Endothelial cell (in vitro differentiated cells): ENCODE measurements around the gene TSPAN2. TPM values are rescaled to one million over a fixed set of nuclear protein-coding genes. Genes with fewer than 3 reads are reported as not detected.

ENCODE experiments used
- DNase-seq: peaks from one replicate; pipeline ENCODE4 v3.0.0; 2021; ENCODE audit warnings: low spot score
- H3K27ac Mint-ChIP-seq: one replicate; pipeline ENCODE4 v1.8.0; 2021; ENCODE audit warnings: mixed read lengths, inconsistent platforms; ENCODE audit not compliant: unreplicated experiment
- H3K27me3 Mint-ChIP-seq: one replicate; pipeline ENCODE4 v1.8.0; 2021; ENCODE audit warnings: mild to moderate bottlenecking, moderate library complexity, mixed read lengths, inconsistent platforms; ENCODE audit not compliant: unreplicated experiment
- H3K36me3 Mint-ChIP-seq: one replicate; pipeline ENCODE4 v1.8.0; 2021; ENCODE audit warnings: mild to moderate bottlenecking, low read depth, mixed read lengths, inconsistent platforms; ENCODE audit not compliant: unreplicated experiment
- H3K4me1 Mint-ChIP-seq: one replicate; pipeline ENCODE4 v1.8.0; 2021; ENCODE audit warnings: mild to moderate bottlenecking, mixed read lengths, inconsistent platforms; ENCODE audit not compliant: unreplicated experiment
- H3K4me3 Mint-ChIP-seq: one replicate; pipeline ENCODE4 v1.8.0; 2021; ENCODE audit warnings: mild to moderate bottlenecking, mixed read lengths, inconsistent platforms; ENCODE audit not compliant: unreplicated experiment
- H3K9me3 Mint-ChIP-seq: one replicate; pipeline ENCODE4 v1.8.0; 2021; ENCODE audit warnings: mixed read lengths, inconsistent platforms; ENCODE audit not compliant: unreplicated experiment
- total RNA-seq: library from RNA; stranded (reverse); fragmentation: NEBNext Ultra II Directional; extraction: Animal tissue kit (Norgen Biotek cat#: 25700); gene quantifications from one replicate; pipeline ENCODE4 v1.2.1, GENCODE V29; 2021; ENCODE audit not compliant: unreplicated experiment
- TF ChIP-seq, protein P1 (sequence below): fragments of 200-600 bp; sonication (generic); IDR thresholded peaks from one replicate; pipeline ENCODE4 v1.5.0; 2021; ENCODE audit warnings: antibody characterized with exemption; ENCODE audit not compliant: unreplicated experiment

The TSPAN2 gene
- total RNA-seq, 1 donor from 2014 or later, result 57.9 TPM

DNA sequence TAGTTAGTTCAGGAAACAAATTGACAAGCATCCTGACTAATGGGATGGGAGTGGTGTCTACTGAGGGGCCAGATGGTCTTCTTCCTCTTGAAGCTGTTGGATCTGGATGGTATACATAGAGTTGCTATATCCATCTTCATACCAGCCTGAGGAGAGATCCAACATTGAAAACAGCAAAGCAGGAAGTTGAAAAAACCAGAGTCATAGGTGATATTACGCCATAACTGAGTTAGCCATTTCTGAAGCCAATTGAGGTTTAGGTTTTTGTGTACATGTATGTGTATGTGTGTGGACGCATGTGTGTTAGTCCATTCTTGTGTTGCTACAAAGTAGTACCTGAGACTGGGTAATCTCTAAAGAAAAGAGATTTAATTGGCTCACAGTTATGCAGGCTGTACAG is 2.3 kb upstream of the TSPAN2 start:
- Mint-ChIP-seq H3K36me3 (no peaks in the 10 kb centered on the region), H3K9me3 (no peaks in the 10 kb centered on the region), H3K27ac (no peak overlapping the region), H3K27me3 (no peaks in the 10 kb centered on the region), H3K4me1 (peaks cover 24% of the 10 kb centered on the region), H3K4me3 (no peak overlapping the region)
- TF ChIP-seq, protein P1, sequence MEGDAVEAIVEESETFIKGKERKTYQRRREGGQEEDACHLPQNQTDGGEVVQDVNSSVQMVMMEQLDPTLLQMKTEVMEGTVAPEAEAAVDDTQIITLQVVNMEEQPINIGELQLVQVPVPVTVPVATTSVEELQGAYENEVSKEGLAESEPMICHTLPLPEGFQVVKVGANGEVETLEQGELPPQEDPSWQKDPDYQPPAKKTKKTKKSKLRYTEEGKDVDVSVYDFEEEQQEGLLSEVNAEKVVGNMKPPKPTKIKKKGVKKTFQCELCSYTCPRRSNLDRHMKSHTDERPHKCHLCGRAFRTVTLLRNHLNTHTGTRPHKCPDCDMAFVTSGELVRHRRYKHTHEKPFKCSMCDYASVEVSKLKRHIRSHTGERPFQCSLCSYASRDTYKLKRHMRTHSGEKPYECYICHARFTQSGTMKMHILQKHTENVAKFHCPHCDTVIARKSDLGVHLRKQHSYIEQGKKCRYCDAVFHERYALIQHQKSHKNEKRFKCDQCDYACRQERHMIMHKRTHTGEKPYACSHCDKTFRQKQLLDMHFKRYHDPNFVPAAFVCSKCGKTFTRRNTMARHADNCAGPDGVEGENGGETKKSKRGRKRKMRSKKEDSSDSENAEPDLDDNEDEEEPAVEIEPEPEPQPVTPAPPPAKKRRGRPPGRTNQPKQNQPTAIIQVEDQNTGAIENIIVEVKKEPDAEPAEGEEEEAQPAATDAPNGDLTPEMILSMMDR, result no peak
- no peak for DNase-seq

DNA sequence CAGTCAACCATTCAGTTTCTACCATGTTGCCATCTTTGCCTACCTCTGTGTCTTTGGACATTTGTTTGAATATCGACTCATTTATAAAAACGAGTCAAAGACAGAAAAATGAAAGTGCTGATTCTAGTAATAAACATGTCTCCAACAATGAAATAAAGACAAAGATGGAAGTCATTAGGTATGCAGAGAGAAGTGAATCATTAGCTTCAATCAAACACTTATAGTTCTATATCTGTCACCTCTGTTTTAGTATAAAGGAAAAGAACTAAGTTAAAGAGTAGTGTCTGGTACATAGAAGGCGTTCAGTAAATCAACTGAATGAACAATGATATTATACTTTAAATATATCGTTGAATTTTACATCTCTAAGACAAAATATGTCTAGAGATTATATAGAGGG is 1.7 kb upstream of the TSPAN2 start:
- TF ChIP-seq, protein P1, result no peak
- H3K27me3 Mint-ChIP-seq, result no peaks in the 10 kb centered on the region
- H3K4me3 Mint-ChIP-seq, result peak overlapping the region; percentile 52
- no peak for DNase-seq
- H3K27ac Mint-ChIP-seq, result no peak overlapping the region
- H3K36me3 Mint-ChIP-seq, result no peaks in the 10 kb centered on the region
- peaks cover 28% of the 10 kb centered on the region for H3K4me1 Mint-ChIP-seq
- no peaks in the 10 kb centered on the region for H3K9me3 Mint-ChIP-seq

DNA sequence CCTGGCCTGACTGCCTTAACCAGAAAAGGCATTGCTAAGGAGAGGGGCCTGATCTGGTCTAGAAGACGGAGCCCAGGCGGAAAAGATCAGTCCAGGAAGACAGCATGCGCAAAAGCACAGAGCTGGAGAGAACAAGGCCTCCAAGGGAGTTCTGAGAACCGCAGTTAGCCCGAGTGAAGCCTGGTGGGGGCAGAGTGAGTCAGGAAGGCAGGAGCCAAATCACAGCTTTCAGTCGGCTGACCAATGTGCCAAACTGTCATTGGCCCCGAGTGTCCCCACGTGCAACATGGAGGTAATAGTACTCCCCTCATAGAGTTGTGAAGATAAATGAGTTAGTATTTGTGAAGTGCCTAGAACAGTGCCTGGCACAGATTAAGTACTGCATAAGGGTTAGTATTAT is 1.2 kb upstream of the TSPAN2 start:
- H3K9me3 Mint-ChIP-seq, result no peaks in the 10 kb centered on the region
- no peaks in the 10 kb centered on the region for H3K36me3 Mint-ChIP-seq
- TF ChIP-seq, protein P1, result no peak
- no peak for DNase-seq
- H3K4me1 Mint-ChIP-seq, result peaks cover 32% of the 10 kb centered on the region
- peak overlapping the region; percentile 92 for H3K4me3 Mint-ChIP-seq
- peak overlapping the region; percentile 89 for H3K27ac Mint-ChIP-seq
- H3K27me3 Mint-ChIP-seq, result no peaks in the 10 kb centered on the region

DNA sequence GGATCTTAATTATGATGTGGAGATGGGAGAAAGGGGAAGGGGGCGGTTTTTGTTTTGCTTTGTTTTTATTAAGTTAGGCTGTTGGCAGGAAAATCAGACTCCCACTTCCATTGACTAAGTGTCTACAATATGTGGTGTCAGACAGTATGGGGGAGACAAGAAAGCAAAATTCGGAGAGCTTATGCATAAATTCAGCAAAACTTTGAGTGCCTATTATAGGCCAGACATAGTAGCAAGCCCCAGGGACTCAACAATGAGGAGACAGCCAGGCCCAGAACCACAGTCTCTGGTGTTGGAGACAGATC is 835 bp upstream of the TSPAN2 start:
- Mint-ChIP-seq H3K4me1 (peaks cover 36% of the 10 kb centered on the region), H3K27ac (peak overlapping the region; percentile 89), H3K27me3 (no peaks in the 10 kb centered on the region), H3K9me3 (no peaks in the 10 kb centered on the region), H3K4me3 (peak overlapping the region; percentile 92), H3K36me3 (no peaks in the 10 kb centered on the region)
- DNase-seq, result no peak
- TF ChIP-seq, protein P1, result no peak

DNA sequence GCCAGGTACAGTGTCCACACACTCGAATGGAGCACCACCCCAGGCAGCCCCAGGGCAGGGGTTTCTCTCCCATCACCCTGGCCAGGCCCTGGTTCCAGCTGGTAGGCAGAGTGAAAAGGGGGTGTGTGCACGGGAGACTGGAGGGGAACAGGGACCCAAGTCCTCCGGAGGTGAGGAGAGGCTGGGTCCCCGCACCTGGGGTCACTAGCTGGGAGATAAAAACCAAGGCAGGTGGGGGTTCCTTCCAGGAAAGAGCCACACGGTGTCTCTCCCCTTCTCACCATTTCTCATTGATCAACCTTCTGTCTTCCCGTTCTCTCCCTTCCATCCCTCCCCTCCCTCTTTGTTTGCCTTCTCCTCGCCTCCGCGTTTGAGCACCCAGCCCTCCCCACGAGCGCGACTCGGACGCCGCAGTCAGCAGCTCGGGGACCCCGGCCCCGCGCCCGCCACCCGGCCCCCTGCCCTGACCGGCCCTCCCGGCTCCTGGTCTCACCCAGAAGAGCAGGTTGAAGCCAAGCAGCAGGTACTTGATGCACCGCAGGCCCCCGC is 358 bp downstream of the TSPAN2 start:
- H3K27ac Mint-ChIP-seq, result peak overlapping the region; percentile 70
- peaks cover 1% of the 10 kb centered on the region for H3K27me3 Mint-ChIP-seq

More for the DNA sequence above, 358 bp downstream of the TSPAN2 start:
- H3K4me1 Mint-ChIP-seq, result peaks cover 46% of the 10 kb centered on the region
- H3K36me3 Mint-ChIP-seq, result no peaks in the 10 kb centered on the region
- TF ChIP-seq, protein P1, result no peak
- H3K4me3 Mint-ChIP-seq, result peak overlapping the region; percentile 90
- no peak for DNase-seq
- H3K9me3 Mint-ChIP-seq, result no peaks in the 10 kb centered on the region
